ENCODE results near the gene SH3PXD2A.

- TF ChIP-seq CTCF (IDR thresholded peaks at IDR 0.05) (no peak), POLR2A (IDR thresholded peaks at IDR 0.05) (no peak)
These were observed 233.6 kb downstream of the SH3PXD2A start for GRCh38 chr10:103621783-103622125.
